Colonic mucosa (tissue), 4 donors: ENCODE measurements around the gene DCLK3. TPM values are rescaled to one million over a fixed set of nuclear protein-coding genes. Genes with fewer than 3 reads are reported as not detected.

ENCODE experiments used
- DNase-seq: peaks from one replicate; pipeline ENCODE4 v3.0.0-alpha.2; 2020
- H3K27ac ChIP-seq: fragments of 200-600 bp; one replicate; pipeline ENCODE4 v1.8.0; 2021
- H3K27me3 ChIP-seq: fragments of 200-600 bp; one replicate; pipeline ENCODE4 v1.8.0; 2021
- H3K36me3 ChIP-seq: fragments of 200-600 bp; one replicate; pipeline ENCODE4 v1.8.0; 2021
- H3K4me1 ChIP-seq: fragments of 200-600 bp; one replicate; pipeline ENCODE4 v1.8.0; 2021; ENCODE audit warnings: mild to moderate bottlenecking
- H3K4me3 ChIP-seq: fragments of 200-600 bp; one replicate; pipeline ENCODE4 v1.8.0; 2021
- H3K9ac ChIP-seq, 2 donors: one replicate each; pipeline ENCODE4 v1.7.0; 2013; ENCODE audit warnings: control low read depth in 2 of 2, low read depth in 2 of 2, low read length in 2 of 2
- H3K9me3 ChIP-seq: fragments of 200-600 bp; one replicate; pipeline ENCODE4 v1.8.0; 2021
- intact Hi-C: fragments of 100-400 bp; cut with DNase I; formaldehyde crosslinking; loops from one replicate; pipeline ENCODE4 v1.14.1; 2022
- total RNA-seq, 2 donors: library from RNA; stranded (reverse); fragmentation: NEBNext Ultra II Directional in 1 of 2; extraction: Animal tissue kit (Norgen Biotek cat#: 25700) in 1 of 2; gene quantifications; one replicate each; pipeline ENCODE4 v1.2.1, GENCODE V29; 2021
- TF ChIP-seq, protein P1 (sequence below): fragments of 200-600 bp; IDR thresholded peaks from one replicate; pipeline ENCODE4 v1.8.0; 2022; ENCODE audit warnings: antibody characterized with exemption, mild to moderate bottlenecking
- donor health status: healthy.
- donor health status: DM: no; HTN: no; CAD: no.
- donor health status: DM: no; HTN: no; CAD: no.

The DCLK3 gene
- total RNA-seq, 2 donors from 2014 or later: 0.11 TPM; not detected in 1

DNA sequence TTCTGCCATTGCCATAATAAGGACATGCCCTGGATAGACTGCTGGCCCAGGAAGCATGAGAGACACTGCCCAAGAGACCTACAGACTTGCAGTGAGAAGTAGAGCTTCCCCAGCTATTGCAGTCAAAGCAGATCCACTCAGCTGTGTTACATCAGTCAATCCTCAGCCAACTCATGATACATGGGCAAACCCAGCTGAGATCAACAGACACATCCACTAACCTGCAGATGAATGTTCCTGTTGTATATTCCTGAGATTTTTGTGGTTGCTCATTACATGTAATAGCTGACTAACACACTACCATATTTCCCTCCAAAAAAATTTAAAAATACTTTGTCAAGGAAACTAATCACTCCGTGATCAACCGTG, 68.6 kb downstream of the DCLK3 start:
- no peaks in the 10 kb centered on the region for H3K4me1 ChIP-seq
- H3K4me3 ChIP-seq: no peak overlapping the region
- no peak for DNase-seq
- no peaks in the 10 kb centered on the region for H3K27me3 ChIP-seq
- no peaks in the 10 kb centered on the region for H3K36me3 ChIP-seq
- TF ChIP-seq, protein P1, sequence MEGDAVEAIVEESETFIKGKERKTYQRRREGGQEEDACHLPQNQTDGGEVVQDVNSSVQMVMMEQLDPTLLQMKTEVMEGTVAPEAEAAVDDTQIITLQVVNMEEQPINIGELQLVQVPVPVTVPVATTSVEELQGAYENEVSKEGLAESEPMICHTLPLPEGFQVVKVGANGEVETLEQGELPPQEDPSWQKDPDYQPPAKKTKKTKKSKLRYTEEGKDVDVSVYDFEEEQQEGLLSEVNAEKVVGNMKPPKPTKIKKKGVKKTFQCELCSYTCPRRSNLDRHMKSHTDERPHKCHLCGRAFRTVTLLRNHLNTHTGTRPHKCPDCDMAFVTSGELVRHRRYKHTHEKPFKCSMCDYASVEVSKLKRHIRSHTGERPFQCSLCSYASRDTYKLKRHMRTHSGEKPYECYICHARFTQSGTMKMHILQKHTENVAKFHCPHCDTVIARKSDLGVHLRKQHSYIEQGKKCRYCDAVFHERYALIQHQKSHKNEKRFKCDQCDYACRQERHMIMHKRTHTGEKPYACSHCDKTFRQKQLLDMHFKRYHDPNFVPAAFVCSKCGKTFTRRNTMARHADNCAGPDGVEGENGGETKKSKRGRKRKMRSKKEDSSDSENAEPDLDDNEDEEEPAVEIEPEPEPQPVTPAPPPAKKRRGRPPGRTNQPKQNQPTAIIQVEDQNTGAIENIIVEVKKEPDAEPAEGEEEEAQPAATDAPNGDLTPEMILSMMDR: no peak
- no peak overlapping the region for H3K27ac ChIP-seq
- no peak overlapping the region for H3K9ac ChIP-seq
- H3K9me3 ChIP-seq: no peaks in the 10 kb centered on the region
- intact Hi-C loops: no loop called here

- Histone ChIP-seq H3K36me3 (no peaks in the 10 kb centered on the region), H3K27ac (no peak overlapping the region), H3K4me1 (no peaks in the 10 kb centered on the region), H3K9ac (no peak overlapping the region), H3K9me3 (no peaks in the 10 kb centered on the region), H3K27me3 (no peaks in the 10 kb centered on the region), H3K4me3 (no peak overlapping the region)
- TF ChIP-seq, protein P1: no peak
- no peak for DNase-seq
- intact Hi-C loops: no loop called here
Measured at GRCh38 chr3:36695113-36695768, 69.1 kb downstream of the DCLK3 start.

DNA sequence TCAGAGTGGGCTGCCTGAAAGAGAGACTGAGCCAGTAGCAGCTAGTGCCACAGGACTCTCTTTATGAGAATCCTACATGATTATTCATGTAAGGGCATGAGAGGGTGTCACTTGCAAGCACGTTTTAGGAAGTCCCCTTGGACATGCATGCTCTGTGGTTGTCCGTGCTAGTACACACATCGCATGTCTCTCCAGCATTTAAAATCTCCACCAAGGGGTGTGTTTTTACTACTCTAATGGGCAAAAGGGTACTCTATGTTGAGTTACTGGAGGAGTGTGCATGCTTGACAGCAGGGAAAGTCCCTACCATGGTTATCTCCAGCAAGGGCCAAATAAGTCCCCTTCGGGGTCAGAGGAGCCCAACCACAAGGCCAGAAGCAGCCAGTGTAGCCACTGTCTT, 70.7 kb downstream of the DCLK3 start:
- intact Hi-C loops: no loop called here
- TF ChIP-seq, protein P1: no peak
- H3K4me1 ChIP-seq: no peaks in the 10 kb centered on the region

GRCh38 chr3:36689560-36689959, 74.8 kb downstream of the DCLK3 start:
- no peak overlapping the region for H3K27ac ChIP-seq
- TF ChIP-seq, protein P1: no peak

More for the DNA sequence above, 70.7 kb downstream of the DCLK3 start:
- no peaks in the 10 kb centered on the region for H3K27me3 ChIP-seq
- H3K27ac ChIP-seq: no peak overlapping the region
- H3K9me3 ChIP-seq: no peaks in the 10 kb centered on the region
- H3K4me3 ChIP-seq: no peak overlapping the region
- H3K9ac ChIP-seq: no peak overlapping the region
- DNase-seq: no peak
- no peaks in the 10 kb centered on the region for H3K36me3 ChIP-seq

GRCh38 chr3:36688815-36689214, 75.5 kb downstream of the DCLK3 start:
- intact Hi-C loops: no loop called here
- DNase-seq: no peak
- TF ChIP-seq, protein P1: no peak

More at GRCh38 chr3:36689560-36689959, 74.8 kb downstream of the DCLK3 start:
- no peak overlapping the region for H3K9ac ChIP-seq
- no peaks in the 10 kb centered on the region for H3K27me3 ChIP-seq
- H3K4me1 ChIP-seq: no peaks in the 10 kb centered on the region
- no peaks in the 10 kb centered on the region for H3K9me3 ChIP-seq
- no peaks in the 10 kb centered on the region for H3K36me3 ChIP-seq
- intact Hi-C loops: no loop called here
- H3K4me3 ChIP-seq: no peak overlapping the region
- no peak for DNase-seq

More at GRCh38 chr3:36688815-36689214, 75.5 kb downstream of the DCLK3 start:
- H3K36me3 ChIP-seq: no peaks in the 10 kb centered on the region
- no peaks in the 10 kb centered on the region for H3K27me3 ChIP-seq
- no peak overlapping the region for H3K4me3 ChIP-seq
- H3K9ac ChIP-seq: no peak overlapping the region
- H3K9me3 ChIP-seq: no peaks in the 10 kb centered on the region
- H3K27ac ChIP-seq: no peak overlapping the region
- H3K4me1 ChIP-seq: no peaks in the 10 kb centered on the region
